ENCODE measurements around the gene ADSS1.

Gene ADSS1

DNA sequence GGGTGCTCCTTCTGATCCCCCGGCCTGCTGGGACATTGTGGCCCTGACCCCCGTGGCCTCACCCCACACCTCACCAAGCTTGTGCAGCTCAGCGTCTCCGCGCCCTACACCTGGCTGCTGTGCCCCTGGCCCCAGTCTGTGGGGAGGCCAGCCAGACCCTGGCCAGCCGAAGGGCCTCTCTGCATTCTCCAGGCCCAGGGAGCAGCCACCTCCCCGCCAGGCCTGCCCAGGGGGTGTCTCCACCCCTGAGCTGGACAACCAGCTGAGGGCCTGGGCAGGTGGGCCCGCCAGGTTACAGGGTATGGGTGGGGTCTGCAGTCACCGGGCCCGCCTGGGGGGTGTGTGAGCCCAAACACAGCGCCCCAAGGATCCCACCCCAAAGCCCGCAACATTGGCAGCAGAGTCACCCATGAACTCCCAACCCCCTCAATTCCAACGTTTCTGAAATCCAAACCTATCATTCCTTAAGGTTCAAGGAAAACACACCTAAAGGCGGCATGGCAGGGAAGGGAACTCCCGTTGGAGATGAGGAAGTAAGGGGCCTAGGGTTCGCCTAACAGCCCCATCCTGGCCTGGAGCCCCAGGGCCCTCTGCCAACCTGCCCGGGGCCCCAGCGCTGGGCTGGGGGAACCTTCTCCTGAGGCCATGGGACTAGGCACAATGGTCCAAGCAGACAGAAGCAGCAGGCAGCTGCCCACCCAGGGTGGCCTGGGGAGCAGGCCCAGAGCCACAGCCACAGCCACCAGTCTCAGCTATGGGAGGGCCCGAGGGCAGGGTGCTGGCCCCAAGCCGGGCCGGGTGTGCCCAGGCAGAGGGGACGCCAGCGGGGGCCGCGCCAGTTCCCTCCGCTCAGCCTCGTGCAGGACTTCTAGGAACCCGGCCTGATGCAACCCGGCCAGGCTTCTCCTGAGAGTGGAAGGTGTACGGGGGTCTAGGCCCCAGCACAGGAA lies 63.0 kb downstream of the ADSS1 start:
- H3K4me1 ChIP-seq, result no peaks in the 10 kb centered on the region
- H3K36me3 ChIP-seq (replicated peaks), result peaks cover 49% of the 10 kb centered on the region
- DNase-seq (ENCODE audit: low spot score in 2 of 2), result no peak
- no peaks in the 10 kb centered on the region for H3K27me3 ChIP-seq (ENCODE audit: low read depth)
- in situ Hi-C loops (cut with MboI; ENCODE audit: low sequenced_read_pairs), result no loop called here
- H3K9me3 ChIP-seq, result no peaks in the 10 kb centered on the region
- H3K4me3 ChIP-seq, result no peak overlapping the region

DNA sequence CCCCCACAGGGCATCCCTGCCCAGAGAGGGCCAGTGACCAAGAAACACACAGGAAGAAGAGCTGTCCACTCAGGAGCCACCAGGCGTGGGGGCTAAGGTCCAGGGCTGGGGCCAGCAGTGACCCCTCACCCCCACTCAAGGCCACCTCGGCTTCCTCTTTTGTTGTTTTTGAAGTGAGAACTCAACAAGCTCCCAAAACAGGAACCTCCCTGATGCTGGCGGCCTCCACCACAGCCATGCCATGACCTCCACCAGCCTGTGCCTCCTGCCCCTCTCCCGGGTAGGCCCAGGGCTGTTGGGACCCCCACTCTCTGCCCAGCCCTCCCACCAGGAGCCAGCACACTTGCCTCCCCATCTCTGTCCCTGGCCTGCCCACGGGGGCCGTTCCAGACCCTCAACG lies 63.7 kb downstream of the ADSS1 start:
- no peaks in the 10 kb centered on the region for H3K9me3 ChIP-seq
- H3K4me3 ChIP-seq, result no peak overlapping the region
- no peaks in the 10 kb centered on the region for H3K4me1 ChIP-seq
- peaks cover 48% of the 10 kb centered on the region for H3K36me3 ChIP-seq (replicated peaks)
- in situ Hi-C loops (cut with MboI; ENCODE audit: low sequenced_read_pairs), result no loop called here
- no peak for DNase-seq (ENCODE audit: low spot score in 2 of 2)
- H3K27me3 ChIP-seq (ENCODE audit: low read depth), result no peaks in the 10 kb centered on the region

DNA sequence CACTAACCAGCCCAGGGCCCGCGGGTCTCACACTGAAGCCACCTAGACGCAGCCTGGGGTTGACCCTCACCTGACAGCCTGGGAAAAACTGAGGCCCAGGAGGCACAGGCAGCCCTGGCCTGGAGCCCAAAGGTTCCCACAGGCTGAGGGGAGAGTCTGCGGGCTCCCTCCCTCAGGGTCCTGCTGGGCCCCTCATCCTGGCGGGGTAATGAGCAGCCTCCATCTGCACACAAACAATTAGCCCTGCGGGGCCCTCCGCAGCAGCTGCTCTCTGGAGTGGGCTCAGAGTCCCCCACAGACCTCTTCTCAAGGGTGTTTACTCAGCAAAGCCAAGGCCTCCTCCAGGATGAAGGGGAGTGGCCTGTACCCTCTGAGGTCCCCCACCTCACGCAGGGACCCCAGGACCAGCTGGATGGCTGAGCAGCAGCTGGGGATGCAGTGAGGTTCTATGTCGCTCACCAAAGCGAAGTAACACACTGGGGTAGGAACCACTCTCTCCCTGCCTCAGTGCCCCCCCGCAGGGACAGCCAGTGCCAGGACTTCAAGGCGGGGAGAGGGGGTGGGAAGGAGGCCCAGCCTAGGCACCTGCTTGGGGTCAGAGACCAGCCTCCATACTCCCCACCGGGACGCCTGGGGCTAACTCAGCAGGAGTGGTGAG lies 64.3 kb downstream of the ADSS1 start:
- no peaks in the 10 kb centered on the region for H3K9me3 ChIP-seq
- no peak for DNase-seq (ENCODE audit: low spot score in 2 of 2)
- H3K27me3 ChIP-seq (ENCODE audit: low read depth), result no peaks in the 10 kb centered on the region
- peaks cover 48% of the 10 kb centered on the region for H3K36me3 ChIP-seq (replicated peaks)
- H3K4me3 ChIP-seq, result no peak overlapping the region
- H3K4me1 ChIP-seq, result peaks cover 3% of the 10 kb centered on the region
- in situ Hi-C loops (cut with MboI; ENCODE audit: low sequenced_read_pairs), result no loop called here

DNA sequence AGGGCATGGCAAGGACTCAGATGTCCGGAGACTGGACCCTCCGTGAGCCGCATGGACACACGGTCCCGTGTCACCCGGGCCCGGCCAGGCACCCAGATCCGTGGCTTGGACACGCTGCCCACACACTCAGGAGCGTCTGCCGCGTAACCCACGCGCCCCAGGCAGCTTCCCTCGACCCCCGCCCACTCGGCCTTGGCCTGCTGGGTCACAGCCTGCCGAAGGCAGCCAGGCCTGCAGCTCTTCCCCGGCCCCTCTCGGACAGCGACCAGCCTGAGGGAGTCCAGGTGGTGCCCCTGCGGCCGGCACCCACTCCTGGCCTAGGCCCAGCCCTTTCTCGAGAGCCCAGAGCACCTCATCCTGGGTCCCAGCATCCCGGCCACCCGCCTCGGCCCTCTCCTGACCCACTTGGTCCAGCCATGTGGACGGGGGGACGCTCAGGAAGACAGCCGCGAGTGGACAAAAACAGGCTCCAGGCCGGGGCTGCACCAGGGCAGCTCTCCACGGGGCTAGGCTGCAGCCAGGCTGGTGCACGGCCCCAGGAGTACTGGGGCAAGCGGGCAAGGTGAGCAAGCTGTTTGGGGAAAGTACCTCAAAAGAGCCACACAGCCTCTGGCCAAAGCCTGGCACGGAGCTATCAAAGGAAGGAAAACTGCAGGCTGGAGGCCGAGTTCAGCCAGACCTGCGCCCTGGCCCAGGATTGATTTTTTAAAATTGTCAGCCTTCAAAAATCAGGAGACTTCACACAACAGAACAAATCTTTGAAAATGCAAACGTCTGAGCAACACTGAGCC lies 65.0 kb downstream of the ADSS1 start:
- in situ Hi-C loops (cut with MboI; ENCODE audit: low sequenced_read_pairs), result no loop called here
- Histone ChIP-seq H3K9me3 (no peaks in the 10 kb centered on the region), H3K27me3 (ENCODE audit: low read depth) (no peaks in the 10 kb centered on the region), H3K4me1 (peaks cover 11% of the 10 kb centered on the region), H3K4me3 (no peak overlapping the region), H3K36me3 (replicated peaks) (peaks cover 52% of the 10 kb centered on the region)
- no peak for DNase-seq (ENCODE audit: low spot score in 2 of 2)

DNA sequence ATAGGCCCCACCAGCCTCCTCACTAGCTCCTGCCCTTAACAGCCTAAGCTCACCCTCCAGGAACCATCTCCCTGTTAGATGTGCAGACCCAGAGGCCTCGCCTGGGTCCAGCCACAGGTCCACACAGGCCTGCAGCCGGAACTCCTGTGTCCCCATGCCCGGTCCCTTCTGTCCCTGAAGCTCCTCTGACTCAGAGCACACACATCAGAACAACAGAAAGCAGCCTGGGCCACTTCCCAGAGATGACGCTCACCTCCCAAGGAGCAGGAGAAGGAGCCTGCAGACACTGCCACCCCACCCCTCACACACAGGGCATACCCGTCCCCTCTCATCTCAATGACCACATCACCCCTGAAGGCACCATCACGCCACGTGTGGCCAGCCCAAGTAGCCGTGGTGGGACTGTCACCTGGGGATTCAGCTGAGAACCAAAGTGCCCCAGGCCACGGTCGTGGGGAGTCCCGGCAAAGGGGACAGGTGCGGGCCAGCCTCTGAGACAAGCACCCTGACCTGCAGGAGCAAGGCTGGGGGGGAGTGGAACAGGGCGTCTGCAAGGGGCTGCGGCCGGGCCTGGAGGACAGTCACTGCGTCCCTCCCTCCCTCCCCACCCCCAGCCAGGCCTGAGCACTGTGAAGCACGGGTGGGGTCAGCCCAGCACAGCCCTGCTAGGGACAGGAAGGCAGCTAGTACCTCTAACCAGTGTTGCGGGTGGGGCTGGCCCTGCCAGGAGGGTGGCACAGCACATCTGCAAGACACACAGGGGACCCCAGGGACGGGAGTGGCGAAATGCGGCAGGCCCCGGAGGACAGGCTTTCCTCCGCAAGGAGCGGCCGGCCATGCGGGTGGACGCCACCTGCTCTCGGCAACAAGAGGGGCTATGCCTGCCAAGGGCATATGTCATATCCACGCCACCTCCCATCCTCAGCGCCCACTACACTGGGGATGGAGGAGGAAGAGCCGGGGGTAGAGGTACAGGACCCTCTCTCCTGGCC lies 66.0 kb downstream of the ADSS1 start:
- DNase-seq (ENCODE audit: low spot score in 2 of 2), result no peak
- in situ Hi-C loops (cut with MboI; ENCODE audit: low sequenced_read_pairs), result no loop called here
- no peaks in the 10 kb centered on the region for H3K27me3 ChIP-seq (ENCODE audit: low read depth)
- H3K36me3 ChIP-seq (replicated peaks), result peaks cover 49% of the 10 kb centered on the region
- H3K4me1 ChIP-seq, result peaks cover 12% of the 10 kb centered on the region
- H3K9me3 ChIP-seq, result no peaks in the 10 kb centered on the region
- no peak overlapping the region for H3K4me3 ChIP-seq

DNA sequence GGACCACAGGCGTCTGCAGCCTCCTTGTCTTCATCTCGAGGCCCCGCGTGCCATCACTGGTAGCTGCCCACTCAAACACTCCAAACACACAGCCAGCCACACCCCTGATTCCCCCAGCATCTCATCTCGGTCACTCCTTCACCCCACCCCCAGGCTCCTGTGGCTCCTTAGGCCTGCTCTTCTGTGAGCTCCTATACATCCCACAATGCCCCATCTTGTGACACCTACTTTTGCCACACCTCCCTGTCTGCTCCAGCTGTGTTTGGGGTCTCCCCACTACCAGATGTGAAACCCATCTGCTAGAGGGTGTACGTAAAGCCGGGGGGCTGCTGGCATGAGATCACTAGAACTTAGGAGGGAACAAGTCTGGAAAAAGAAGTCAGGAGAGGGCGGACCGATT lies 67.4 kb downstream of the ADSS1 start:
- DNase-seq (ENCODE audit: low spot score in 2 of 2), result no peak
- no peaks in the 10 kb centered on the region for H3K27me3 ChIP-seq (ENCODE audit: low read depth)
- peaks cover 19% of the 10 kb centered on the region for H3K4me1 ChIP-seq
- no peaks in the 10 kb centered on the region for H3K9me3 ChIP-seq
- in situ Hi-C loops (cut with MboI; ENCODE audit: low sequenced_read_pairs), result no loop called here
- H3K4me3 ChIP-seq, result no peak overlapping the region
- H3K36me3 ChIP-seq (replicated peaks), result peaks cover 49% of the 10 kb centered on the region

DNA sequence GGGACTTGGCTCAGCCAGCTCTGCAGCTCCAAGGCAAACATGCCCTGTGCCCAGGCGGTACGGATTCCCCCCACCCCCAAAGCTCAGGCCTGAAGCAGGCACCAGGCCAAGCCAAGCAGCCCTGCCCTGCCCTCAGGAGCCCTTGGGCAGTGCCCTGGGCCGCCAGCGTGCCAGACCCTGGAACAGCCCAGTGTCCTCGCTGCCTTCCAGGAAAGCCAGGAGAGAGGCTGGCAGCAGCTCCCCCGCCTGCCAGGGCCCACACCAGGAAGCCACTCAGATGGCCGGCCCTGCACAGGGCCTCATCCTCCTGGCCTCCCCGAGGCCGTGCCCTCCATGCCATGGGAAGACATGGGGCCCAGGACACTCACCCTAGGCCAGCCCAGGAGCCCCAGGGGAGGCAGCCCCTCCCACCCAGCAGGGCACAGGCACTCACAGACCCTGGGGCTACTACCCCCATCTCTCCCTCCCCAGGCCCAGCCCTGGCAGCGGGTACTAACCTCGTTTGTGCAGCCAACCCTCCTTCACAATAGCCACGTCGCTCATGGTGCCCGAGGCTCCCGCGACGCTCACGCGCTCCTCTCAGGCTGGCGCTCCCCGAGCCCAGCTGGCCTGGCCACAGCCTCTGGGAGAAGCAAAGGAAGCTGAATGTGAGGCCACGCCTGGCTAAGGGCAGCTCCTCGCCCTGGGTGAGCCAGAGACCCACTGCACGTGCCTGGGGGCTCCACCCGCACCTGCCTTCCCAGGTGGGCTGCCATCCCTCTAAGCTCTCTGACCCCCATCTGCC lies 68.3 kb downstream of the ADSS1 start:
- no peaks in the 10 kb centered on the region for H3K9me3 ChIP-seq
- in situ Hi-C loops (cut with MboI; ENCODE audit: low sequenced_read_pairs), result no loop called here
- H3K4me1 ChIP-seq, result peaks cover 20% of the 10 kb centered on the region
- peaks cover 49% of the 10 kb centered on the region for H3K36me3 ChIP-seq (replicated peaks)
- DNase-seq (ENCODE audit: low spot score in 2 of 2), result no peak
- H3K27me3 ChIP-seq (ENCODE audit: low read depth), result no peaks in the 10 kb centered on the region
- H3K4me3 ChIP-seq, result no peak overlapping the region

DNA sequence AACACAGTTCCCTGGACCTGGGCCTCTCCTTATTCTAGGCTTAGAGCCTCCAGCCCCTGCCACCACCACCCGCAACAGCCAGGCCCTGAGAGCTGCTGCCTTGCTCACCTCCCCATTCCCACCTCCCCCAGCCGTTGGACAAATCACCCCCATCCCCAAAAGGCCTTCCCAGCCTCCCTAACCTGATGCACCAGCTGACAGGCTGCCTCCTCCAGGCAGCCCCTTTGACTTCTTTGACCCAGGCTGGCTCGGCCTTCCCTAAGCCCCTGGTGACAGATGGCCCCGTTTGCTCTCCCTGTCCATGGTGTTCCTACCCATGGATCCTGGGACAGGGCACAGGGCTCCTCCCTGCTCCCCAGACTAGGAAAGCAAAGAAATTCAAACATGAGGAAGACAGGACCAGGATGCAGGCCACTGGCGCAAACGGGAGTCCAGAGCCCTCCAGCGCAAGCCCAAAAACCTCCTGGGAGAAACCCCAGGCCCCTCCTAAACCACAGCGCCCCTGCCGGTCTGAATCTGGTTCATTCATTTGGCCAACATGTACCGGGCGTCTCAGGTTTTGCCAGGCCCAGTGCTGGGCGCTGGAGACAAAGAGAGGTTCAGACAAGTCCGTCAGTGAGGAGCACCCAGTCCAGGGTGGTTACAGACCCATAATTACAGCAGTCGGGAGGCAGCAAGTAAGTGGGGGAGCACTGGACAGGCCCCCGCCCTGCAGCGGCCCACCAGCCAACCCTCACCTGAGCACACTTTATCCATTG lies 69.1 kb downstream of the ADSS1 start:
- peaks cover 20% of the 10 kb centered on the region for H3K4me1 ChIP-seq
- H3K4me3 ChIP-seq, result peak overlapping the region; percentile 60; the same call in 1 of the 2 replicates
- H3K36me3 ChIP-seq (replicated peaks), result peaks cover 42% of the 10 kb centered on the region

DNA sequence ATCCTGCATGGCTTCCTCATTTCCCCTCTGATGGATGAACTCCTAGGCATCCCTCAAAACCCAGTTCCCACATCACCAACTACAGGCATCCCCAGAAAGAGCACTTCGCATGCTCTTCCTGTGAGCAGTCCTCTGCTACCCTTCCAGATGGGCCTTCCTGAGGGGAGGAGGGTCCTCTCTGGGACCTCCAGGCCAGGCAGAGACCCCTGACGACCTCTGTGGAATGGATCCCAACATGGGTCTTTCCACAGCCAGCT lies 69.6 kb downstream of the ADSS1 start:
- in situ Hi-C loops (cut with MboI; ENCODE audit: low sequenced_read_pairs), result no loop called here

More for the DNA sequence above, 69.1 kb downstream of the ADSS1 start:
- Histone ChIP-seq H3K9me3 (no peaks in the 10 kb centered on the region), H3K27me3 (ENCODE audit: low read depth) (no peaks in the 10 kb centered on the region)
- DNase-seq (ENCODE audit: low spot score in 2 of 2), result peak in 1 of 2 experiments; percentile 37
- in situ Hi-C loops (cut with MboI; ENCODE audit: low sequenced_read_pairs), result no loop called here

DNA sequence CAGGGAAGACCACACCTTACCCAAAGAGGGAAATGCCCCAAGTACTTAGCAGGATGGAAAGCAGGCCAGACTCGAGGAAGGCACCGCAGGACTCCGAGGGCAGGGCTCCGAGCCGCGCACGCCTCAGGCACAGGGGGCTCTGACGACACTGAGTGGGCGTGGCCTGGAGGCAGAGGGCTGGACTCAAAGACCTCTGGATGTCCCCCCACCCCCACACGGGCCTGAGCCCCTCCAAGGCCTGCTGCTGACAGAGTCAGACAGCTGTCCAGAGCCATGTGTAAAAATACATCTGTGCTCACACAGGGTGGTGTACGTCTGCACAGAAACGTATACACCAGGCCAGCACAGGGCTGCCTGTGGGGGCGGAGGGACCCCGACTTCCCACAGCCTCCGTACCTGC lies 70.1 kb downstream of the ADSS1 start:
- Histone ChIP-seq H3K4me3 (peak overlapping the region; percentile 60), H3K36me3 (replicated peaks) (peaks cover 34% of the 10 kb centered on the region), H3K27me3 (ENCODE audit: low read depth) (no peaks in the 10 kb centered on the region), H3K9me3 (no peaks in the 10 kb centered on the region), H3K4me1 (peaks cover 20% of the 10 kb centered on the region)
- peak; percentile 78 to 94 for DNase-seq (ENCODE audit: low spot score in 2 of 2)
- in situ Hi-C loops (cut with MboI; ENCODE audit: low sequenced_read_pairs), result no loop called here

More for the DNA sequence above, 69.6 kb downstream of the ADSS1 start:
- Histone ChIP-seq H3K36me3 (replicated peaks) (peaks cover 37% of the 10 kb centered on the region), H3K9me3 (no peaks in the 10 kb centered on the region), H3K4me3 (peak overlapping the region; percentile 60), H3K27me3 (ENCODE audit: low read depth) (no peaks in the 10 kb centered on the region), H3K4me1 (peaks cover 20% of the 10 kb centered on the region)
- no peak for DNase-seq (ENCODE audit: low spot score in 2 of 2)

DNA sequence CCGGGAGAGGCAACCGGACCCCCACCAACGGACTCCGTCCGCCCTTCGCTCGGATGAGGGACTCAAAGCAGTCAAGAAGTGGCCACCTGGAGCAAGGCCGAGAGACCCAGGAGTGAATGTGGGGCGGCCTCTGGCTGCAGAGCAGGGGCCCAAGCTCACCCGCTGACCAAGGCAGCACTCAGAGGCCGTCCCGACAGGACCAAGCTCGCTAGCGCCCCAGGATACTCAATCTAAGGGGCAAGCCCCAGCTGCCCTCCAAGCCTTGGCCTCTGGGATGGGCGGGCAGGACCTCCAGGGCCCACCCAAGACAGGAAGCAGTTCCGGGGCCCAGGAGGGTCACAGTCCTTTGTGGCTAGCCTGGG lies 70.6 kb downstream of the ADSS1 start:
- Histone ChIP-seq H3K9me3 (no peaks in the 10 kb centered on the region), H3K36me3 (replicated peaks) (peaks cover 29% of the 10 kb centered on the region), H3K4me1 (peaks cover 20% of the 10 kb centered on the region), H3K27me3 (ENCODE audit: low read depth) (no peaks in the 10 kb centered on the region), H3K4me3 (peak overlapping the region; percentile 60)
- peak in 1 of 2 experiments; percentile 40 for DNase-seq (ENCODE audit: low spot score in 2 of 2)
- in situ Hi-C loops (cut with MboI; ENCODE audit: low sequenced_read_pairs), result no loop called here
